RWPE1 (cell line): ENCODE measurements around the gene FLYWCH1.

Source experiments
- CTCF ChIA-PET: fragments of 350-600 bp; sonication (Branson Sonifier 250); formaldehyde crosslinking; extraction: SDS; loops from one replicate; lab custom pipeline; 2021; lab: Yijun Ruan, JAX
- POLR2A ChIA-PET: fragments of 400-600 bp; formaldehyde crosslinking; extraction: SDS; loops from one replicate; lab custom pipeline; 2020; ENCODE audit warnings: antibody characterized with exemption; ENCODE audit not compliant: low non-redundant PET; lab: Yijun Ruan, JAX
- DNase-seq: peaks from one replicate; pipeline ENCODE4 v3.0.0; 2012; ENCODE audit warnings: low spot score
- H3K27ac ChIP-seq: fragments of 450-650 bp; 2 replicates; pipeline ENCODE4 v1.5.1; 2017
- TF ChIP-seq, protein P1 (sequence below): fragments of 450-650 bp; conservative IDR thresholded peaks from 2 replicates; pipeline ENCODE4 v1.5.1; 2017; ENCODE audit warnings: low read depth, mild to moderate bottlenecking

FLYWCH1 gene

GRCh38 chr16:2871926-2872325 lies 39.8 kb upstream of the FLYWCH1 start:
- ChIA-PET CTCF (interaction anchor here (1.4 kb wide), 1 partner anchor 33 kb away, joined by 3 read pairs; no protein-coding TSS in a partner anchor), POLR2A (interaction anchor here (0.5 kb wide), 1 partner anchor 36 kb away, joined by 4 read pairs; no protein-coding TSS in a partner anchor)
- no peak overlapping the region for H3K27ac ChIP-seq
- DNase-seq, result no peak
- TF ChIP-seq, protein P1, sequence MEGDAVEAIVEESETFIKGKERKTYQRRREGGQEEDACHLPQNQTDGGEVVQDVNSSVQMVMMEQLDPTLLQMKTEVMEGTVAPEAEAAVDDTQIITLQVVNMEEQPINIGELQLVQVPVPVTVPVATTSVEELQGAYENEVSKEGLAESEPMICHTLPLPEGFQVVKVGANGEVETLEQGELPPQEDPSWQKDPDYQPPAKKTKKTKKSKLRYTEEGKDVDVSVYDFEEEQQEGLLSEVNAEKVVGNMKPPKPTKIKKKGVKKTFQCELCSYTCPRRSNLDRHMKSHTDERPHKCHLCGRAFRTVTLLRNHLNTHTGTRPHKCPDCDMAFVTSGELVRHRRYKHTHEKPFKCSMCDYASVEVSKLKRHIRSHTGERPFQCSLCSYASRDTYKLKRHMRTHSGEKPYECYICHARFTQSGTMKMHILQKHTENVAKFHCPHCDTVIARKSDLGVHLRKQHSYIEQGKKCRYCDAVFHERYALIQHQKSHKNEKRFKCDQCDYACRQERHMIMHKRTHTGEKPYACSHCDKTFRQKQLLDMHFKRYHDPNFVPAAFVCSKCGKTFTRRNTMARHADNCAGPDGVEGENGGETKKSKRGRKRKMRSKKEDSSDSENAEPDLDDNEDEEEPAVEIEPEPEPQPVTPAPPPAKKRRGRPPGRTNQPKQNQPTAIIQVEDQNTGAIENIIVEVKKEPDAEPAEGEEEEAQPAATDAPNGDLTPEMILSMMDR, result no peak

GRCh38 chr16:2874032-2874911 lies 37.5 kb upstream of the FLYWCH1 start:
- H3K27ac ChIP-seq, result peak overlapping the region; percentile 23; the same call in 1 of the 2 replicates
- CTCF ChIA-PET, result interaction anchor here (0.6 to 0.7 kb wide), 7 partner anchors 19 to 1909 kb away, joined by 3 to 8 read pairs (median 3); no protein-coding TSS in a partner anchor
- POLR2A ChIA-PET, result no interaction called here
- DNase-seq, result no peak
- TF ChIP-seq, protein P1, result no peak

DNA sequence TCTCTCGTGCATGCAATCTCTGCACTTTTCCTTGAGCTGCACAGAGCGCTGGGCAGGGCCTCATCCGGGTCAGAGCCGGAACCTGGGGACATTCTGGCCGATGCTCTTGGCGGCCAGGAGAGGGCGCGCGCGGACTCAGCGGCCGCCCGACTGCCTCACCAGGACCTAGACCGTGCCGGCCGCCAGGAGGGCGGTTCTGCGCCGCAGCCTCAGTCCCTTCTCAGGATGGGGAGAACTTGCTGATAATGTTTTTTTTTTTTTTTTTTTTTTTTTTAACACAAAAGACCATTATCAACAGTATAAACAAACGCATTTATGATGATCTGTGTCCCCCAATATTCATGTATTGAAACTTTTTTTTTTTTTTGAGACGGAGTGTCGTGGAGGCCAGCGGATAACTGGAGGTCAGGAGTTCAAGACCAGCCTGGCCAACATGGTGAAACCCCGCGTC lies 36.8 kb upstream of the FLYWCH1 start:
- peak overlapping the region; percentile 23; the same call in 1 of the 2 replicates for H3K27ac ChIP-seq
- CTCF ChIA-PET, result interaction anchor here (0.6 to 0.7 kb wide), 7 partner anchors 20 to 1910 kb away, joined by 3 to 5 read pairs (median 3); no protein-coding TSS in a partner anchor
- peak; percentile 58 for DNase-seq
- TF ChIP-seq, protein P1, result peak; percentile 95
- POLR2A ChIA-PET, result no interaction called here

- POLR2A ChIA-PET, result no interaction called here
Measured at GRCh38 chr16:2879854-2880508, 31.8 kb upstream of the FLYWCH1 start.

GRCh38 chr16:2881783-2882649 lies 29.7 kb upstream of the FLYWCH1 start:
- peak overlapping the region; percentile 90 for H3K27ac ChIP-seq
- POLR2A ChIA-PET, result no interaction called here
- DNase-seq, result no peak
- CTCF ChIA-PET, result interaction anchor here (0.7 kb wide), 1 partner anchor 26 kb away, joined by 3 read pairs; no protein-coding TSS in a partner anchor
- TF ChIP-seq, protein P1, result no peak

More at GRCh38 chr16:2879854-2880508, 31.8 kb upstream of the FLYWCH1 start:
- no peak overlapping the region for H3K27ac ChIP-seq
- CTCF ChIA-PET, result interaction anchor here (0.6 to 1.2 kb wide), 3 partner anchors 47 to 80 kb away, joined by 3 to 4 read pairs (median 3); no protein-coding TSS in a partner anchor
- DNase-seq, result no peak
- TF ChIP-seq, protein P1, result no peak
